Glomerular visceral epithelial cell (primary cell): ENCODE measurements around the gene ASXL1.
"Not testable (repeated sequence)": the region's sequence is repeated elsewhere in the genome, so short reads cannot be mapped to it uniquely, and the experiment has no call there.

Experiments
- DNase-seq: peaks from one replicate; pipeline ENCODE4 v3.0.0-alpha.2; 2016; ENCODE audit errors: extremely low spot score

ASXL1 gene

GRCh38 chr20:32362901-32363364 lies 4.8 kb downstream of the ASXL1 start:
- no peak for DNase-seq

- no peak for DNase-seq
These were observed 5.4 kb downstream of the ASXL1 start for GRCh38 chr20:32363492-32363891.

- DNase-seq = no peak
These were observed 6.5 kb downstream of the ASXL1 start for GRCh38 chr20:32364554-32365208.

GRCh38 chr20:32365564-32365963 lies 7.4 kb downstream of the ASXL1 start:
- DNase-seq = no peak

GRCh38 chr20:32366380-32366779 lies 8.2 kb downstream of the ASXL1 start:
- no peak for DNase-seq

- DNase-seq = no peak
These were observed 10.2 kb downstream of the ASXL1 start for GRCh38 chr20:32368323-32368722.

- peak; percentile 80 for DNase-seq
These were observed 10.8 kb downstream of the ASXL1 start for GRCh38 chr20:32368925-32369324.

GRCh38 chr20:32370897-32371296 lies 12.8 kb downstream of the ASXL1 start:
- DNase-seq = no peak

- DNase-seq = no peak
These were observed 20.3 kb downstream of the ASXL1 start for GRCh38 chr20:32378461-32378860.

- DNase-seq = not testable (repeated sequence)
These were observed 21.9 kb downstream of the ASXL1 start for GRCh38 chr20:32380037-32380436.

- no peak for DNase-seq
These were observed 22.6 kb downstream of the ASXL1 start for GRCh38 chr20:32380745-32381144.

GRCh38 chr20:32382102-32382950 lies 24.2 kb downstream of the ASXL1 start:
- DNase-seq = no peak

GRCh38 chr20:32383441-32383840 lies 25.3 kb downstream of the ASXL1 start:
- not testable (repeated sequence) for DNase-seq

- no peak for DNase-seq
These were observed 27.4 kb downstream of the ASXL1 start for GRCh38 chr20:32385541-32385940.

GRCh38 chr20:32386091-32386490 lies 28.0 kb downstream of the ASXL1 start:
- no peak for DNase-seq

- peak; percentile 56 for DNase-seq
These were observed 29.1 kb downstream of the ASXL1 start for GRCh38 chr20:32387252-32387651.

GRCh38 chr20:32391003-32391402 lies 32.9 kb downstream of the ASXL1 start:
- no peak for DNase-seq

GRCh38 chr20:32395066-32395465 lies 36.9 kb downstream of the ASXL1 start:
- no peak for DNase-seq

- no peak for DNase-seq
These were observed 38.6 kb downstream of the ASXL1 start for GRCh38 chr20:32396646-32397160.

- DNase-seq = no peak
These were observed 39.5 kb downstream of the ASXL1 start for GRCh38 chr20:32397567-32398084.

GRCh38 chr20:32400476-32400875 lies 42.3 kb downstream of the ASXL1 start:
- DNase-seq = no peak

- no peak for DNase-seq
These were observed 45.9 kb downstream of the ASXL1 start for GRCh38 chr20:32404017-32404416.

- no peak for DNase-seq
These were observed 48.6 kb downstream of the ASXL1 start for GRCh38 chr20:32406701-32407100.
